NCI-H446 (cell line): ENCODE data around the gene MAB21L2.

ENCODE experiments used
- DNase-seq, 2 experiments: peaks; one replicate each; lab custom pipeline; 2025; lab: John Stamatoyannopoulos, UW

Gene MAB21L2

DNA sequence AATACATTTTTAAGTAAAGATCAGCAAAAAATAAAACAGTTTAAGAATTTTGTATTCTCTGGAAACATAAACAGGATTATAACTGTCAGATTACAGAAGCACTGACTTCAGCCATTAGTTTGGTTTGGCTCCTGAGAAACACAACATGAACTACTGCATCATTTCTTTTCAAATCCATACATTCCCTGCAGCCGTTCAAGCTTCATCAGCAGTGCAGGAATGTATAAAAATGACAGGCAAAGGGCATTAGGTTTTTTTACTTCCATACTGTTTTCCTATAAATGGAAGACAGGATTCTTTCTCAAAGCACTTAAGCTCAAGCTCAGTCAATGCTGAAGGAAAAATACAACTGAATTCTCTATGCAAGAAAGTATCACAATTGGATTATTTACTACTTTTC, 4.2 kb upstream of the MAB21L2 start:
- no peak for DNase-seq

DNA sequence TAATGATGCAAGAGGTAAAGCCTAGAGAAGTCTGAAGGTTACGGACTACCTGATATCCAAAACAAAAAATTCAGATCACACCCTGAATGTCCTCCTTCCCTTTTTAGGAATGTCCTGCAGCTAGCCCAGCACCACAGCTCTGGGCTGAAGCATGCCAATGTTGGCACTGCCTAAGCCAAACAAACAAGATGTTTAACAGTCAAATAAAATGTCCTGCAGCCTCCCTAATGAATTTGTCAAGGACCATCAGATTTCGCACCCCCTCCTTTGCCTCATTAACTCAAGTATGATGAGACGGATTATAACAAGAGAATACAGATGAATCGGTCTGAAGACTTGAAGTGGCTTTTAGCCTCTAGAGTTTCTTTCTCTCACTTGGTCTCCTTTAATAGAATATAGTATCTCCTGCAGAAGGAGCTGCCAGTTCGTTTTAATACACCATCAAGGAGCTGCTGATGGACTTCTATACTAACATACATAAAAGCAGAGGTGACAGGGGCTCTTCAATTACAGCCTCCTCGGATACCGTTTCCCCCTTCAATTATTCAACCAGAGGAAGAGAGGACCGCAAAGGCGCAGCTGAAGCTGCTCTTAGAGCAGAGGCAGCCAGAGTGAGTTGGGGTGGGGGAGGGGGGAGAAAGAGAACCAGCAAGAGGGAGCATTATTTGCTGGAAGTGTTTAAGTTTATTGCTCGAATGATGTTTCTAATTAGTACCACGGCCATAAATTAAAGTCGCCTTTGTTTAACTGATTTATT, 3.0 kb upstream of the MAB21L2 start:
- no peak for DNase-seq

DNA sequence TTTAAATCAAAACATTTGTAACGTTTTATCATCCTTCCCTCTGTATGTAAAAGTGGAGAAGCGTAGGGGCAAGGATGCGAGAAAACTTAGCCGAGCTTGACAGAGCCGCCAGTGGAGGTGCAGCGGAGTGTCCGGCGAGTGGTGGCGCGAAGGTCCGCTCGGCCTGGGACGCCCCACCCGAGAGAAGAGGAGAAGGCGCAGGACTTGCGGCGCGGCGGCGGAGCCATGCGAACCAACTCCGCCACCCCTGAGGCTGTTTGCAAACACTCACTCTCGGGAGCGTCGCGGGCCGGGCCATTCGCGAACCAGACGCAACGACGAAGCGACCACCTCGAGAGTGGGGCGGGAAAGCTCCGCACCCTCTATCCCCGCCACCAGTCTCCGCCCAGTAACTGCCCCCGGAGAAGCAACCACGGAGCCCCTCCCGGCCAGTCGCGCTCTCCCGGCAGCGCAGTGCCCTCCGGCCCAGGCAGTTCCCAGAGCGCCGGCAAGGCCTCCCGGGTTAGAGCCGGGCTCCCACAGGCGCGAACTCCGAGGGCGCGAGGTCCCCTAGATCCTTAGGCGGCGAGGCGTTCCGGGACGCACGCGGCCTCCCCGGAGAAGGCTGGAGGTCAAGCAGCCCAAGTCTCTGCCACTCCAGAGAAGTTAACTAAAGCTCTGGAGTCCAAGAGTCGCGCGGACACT, 2.3 kb upstream of the MAB21L2 start:
- no peak for DNase-seq

DNA sequence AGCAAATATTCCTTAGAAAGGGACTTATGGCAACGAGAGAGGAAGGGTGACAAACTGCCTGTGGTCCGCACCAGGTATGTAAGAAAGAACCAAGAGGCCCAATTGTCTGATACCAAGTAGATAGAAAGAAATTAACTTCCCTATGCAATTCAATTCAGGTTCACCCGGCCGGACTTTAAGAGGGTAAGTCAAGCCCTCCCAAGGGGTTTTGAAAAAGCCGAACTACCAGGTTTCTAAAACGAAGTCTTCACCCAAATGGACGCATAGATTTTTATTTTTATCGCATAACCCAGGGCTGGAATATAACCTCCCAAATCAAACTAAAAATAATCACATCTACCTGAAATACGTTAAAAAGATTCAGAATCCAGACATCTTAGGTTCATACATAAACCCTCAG, 1.6 kb upstream of the MAB21L2 start:
- no peak for DNase-seq

DNA sequence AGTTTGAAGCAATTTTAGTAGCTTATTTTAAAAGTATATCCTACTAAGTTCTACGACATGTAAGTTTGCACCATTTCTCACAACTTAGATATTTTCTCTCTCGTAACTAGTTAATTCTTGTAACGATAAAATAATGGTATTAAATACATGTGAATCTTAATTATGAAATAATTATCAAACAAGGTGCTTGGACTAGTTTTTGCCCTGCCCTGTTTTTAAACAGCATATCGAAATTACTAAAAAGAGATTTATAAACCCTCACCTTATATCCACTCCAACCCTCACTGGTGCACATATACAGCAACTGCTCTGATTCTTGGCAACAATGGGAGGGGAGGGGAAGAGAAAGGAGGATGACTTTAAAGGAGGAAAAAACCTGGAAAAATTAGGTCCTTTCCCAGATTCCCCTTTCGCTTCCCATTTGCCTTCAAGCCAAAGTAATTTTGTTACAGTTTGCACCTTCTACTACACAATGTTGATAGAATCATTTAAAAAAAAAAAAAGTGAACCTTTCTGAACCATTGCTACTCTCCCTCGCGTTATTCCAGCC, 820 bp upstream of the MAB21L2 start:
- no peak for DNase-seq

DNA sequence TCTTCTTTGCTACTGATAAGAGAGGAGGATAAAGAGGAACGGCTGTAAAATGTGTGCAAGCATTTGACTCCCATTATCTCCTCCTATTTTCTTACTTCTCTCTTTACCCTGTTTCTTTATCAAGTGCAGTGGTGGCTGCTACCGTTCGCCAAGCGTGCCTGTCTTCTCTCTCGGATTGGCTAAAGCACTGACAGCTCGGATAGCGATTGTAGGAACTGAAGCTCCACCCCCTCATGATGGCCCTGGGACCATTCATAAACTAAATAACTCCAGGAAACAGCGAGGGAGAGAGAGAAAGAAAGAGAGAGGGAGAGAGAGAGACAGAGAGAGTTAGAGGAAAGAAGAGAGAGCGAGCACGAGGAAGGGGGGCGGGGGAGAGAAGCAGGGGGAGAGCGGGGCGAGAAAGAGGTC, 305 bp upstream of the MAB21L2 start:
- DNase-seq: no peak

DNA sequence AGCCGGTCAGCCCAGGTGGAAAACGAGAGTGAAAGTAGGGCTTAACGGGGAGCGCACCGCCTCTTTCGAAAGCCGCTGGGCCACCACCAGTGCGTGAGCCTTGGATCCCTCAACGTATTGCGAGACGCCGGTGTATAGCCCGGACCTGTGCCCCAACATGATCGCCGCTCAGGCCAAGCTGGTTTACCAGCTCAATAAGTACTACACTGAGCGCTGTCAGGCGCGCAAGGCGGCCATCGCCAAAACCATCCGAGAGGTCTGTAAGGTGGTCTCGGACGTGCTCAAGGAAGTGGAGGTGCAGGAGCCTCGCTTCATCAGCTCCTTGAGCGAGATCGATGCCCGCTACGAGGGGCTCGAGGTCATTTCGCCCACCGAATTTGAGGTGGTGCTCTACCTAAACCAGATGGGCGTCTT, 929 bp downstream of the MAB21L2 start:
- DNase-seq: no peak

DNA sequence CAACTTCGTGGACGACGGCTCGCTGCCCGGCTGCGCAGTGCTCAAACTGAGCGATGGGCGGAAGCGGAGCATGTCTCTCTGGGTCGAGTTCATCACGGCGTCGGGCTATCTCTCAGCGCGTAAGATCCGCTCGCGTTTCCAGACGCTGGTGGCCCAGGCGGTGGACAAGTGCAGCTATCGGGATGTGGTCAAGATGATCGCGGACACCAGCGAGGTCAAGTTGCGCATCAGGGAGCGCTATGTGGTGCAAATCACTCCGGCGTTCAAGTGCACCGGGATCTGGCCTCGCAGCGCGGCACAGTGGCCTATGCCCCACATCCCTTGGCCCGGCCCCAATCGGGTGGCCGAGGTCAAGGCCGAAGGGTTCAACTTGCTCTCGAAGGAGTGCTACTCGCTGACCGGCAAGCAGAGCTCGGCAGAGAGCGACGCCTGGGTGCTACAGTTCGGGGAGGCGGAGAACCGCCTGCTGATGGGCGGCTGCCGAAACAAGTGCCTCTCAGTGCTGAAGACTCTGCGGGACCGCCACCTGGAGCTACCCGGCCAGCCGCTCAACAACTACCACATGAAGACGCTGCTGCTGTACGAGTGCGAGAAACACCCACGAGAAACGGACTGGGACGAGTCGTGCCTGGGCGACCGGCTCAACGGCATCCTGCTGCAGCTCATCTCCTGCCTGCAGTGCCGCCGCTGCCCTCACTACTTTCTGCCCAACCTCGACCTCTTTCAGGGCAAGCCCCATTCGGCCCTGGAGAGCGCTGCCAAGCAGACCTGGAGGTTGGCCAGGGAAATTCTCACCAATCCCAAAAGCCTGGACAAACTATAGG, 1.5 kb downstream of the MAB21L2 start:
- DNase-seq: no peak

DNA sequence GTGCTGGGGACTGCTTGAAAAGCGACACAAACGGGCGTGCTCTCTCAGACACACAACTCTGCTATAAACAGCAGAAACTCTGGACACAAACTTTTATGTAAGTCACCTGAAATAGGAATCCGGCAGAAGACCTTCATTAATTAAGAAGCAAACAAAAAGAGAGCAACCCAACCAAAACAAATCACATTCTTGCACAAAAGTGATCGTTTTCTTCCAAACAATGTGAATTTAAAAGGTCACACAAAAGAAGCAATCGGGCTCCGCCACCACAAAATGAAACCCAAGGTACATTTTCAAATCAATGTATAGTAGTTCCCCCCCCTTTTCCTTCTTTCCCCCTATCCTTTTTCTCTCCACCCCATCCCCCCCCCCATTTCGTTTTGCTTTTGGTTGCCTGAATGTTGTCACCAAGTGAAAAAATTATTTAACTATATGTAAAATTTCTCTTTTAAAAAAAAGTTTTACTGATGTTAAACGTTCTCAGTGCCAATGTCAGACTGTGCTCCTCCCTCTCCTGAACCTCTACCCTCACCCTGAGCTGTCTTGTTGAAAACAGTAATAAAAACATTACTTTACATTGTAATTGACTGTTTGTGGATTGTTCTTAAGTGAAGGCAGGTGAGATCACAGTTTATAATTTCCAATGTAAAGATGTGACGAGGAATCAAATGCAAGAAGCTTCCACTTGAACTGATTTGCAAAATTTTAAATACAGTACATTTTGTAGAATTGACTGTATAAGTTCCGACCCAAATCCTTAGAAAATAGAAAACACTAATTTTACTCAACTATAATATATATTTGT, 2.4 kb downstream of the MAB21L2 start:
- DNase-seq: no peak

DNA sequence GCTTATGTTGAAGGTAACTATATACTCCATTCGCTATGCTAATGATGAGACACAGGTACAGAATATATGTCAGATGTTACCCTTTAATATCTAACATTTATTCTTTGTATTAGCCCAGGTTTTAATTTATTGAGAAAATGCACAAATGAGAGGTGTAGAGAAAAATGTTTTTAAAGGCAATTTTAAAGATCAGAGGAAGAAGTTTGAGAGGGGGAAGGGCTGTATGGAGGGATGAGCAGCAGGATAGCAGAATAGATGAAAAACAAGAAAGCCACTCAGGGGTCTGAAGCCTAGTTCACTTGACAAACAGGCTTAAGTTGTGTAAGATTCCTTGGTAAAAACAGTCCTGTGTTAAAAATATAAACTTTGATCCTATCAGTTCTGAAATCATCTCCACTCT, 3.7 kb downstream of the MAB21L2 start:
- no peak for DNase-seq

DNA sequence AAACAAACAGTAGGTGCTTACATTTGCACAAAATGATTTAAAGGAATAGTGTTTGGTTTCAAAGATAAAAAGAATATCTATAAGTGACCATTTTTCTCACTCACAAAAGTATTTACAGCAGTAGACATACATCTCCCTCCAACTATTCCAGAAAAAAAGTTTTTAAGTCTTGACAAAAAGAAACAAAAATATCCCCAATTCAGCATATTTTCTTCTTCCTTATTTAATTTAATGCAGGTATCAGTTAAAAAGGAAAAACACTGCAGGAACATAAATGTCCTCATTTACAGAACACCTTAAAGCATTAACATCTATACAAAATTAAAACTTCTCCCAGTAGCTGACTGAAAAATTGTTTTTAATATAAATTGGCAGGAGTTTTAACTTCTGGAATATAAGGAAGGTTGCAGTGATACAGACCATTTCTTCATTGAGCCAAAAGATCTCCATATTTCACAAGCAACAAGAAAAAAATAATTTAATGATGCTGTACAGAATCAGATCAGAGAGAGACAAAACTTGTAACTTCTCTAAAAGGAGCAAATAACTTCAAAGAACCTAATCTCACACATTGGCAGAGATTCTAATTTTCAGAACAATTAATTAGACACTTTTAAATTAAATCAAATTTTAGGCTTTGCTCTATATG, 4.3 kb downstream of the MAB21L2 start:
- DNase-seq: no peak

DNA sequence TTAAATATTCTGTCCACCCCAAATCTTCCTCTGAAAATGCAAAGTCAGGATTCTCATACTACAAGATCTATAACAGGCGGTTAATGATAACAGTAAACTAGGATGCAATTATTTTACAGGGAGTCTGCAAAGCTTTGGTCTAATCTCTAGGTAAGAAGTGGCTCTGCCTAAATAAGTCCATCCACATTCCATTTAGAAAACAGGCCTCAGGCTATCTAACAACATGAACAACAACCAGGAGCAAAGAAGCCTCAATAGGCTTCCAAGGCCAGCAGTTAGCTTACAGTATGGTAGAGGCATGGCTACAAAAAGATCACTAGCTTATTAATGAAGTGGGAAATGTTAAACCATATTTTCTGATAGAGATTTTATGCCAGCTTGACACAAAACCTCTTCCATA, 6.4 kb downstream of the MAB21L2 start:
- no peak for DNase-seq

DNA sequence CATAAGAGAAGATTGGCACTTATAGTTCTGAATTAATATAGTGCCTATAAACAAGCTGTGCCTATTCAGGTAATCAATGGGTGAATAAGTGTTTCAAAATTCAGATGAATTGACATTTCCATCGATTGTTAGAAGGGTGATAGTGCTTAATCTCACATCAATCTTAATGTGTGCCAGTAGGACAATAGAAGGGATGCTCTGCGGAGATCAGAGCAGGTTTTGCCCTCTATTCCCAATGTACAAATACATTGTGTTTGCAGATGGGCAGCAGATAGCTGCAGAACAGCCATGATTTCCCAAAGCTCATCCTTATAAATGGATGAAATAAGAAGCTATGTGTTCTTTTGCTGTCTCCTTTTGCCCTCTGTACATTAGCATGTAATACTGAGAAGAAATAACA, 7.2 kb downstream of the MAB21L2 start:
- DNase-seq: no peak

DNA sequence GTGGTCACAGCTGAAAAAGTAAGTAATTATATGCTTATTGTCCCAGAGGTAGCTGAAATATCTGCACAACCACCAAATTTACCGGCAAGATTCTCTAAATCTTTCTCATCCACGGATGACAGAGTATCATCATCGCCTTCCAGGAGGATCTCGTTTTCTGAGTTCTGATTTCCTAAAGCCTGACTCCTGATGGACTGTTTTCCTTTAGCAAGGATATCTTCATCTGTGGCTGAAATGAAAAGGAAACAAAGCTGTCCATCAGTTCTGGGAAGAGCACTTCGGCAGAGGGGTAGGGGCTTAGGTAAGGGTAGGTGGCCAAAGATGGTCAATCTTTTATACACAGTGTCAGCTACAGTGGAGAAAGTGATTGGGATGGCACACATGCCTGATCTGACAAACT, 8.7 kb downstream of the MAB21L2 start:
- DNase-seq: no peak

DNA sequence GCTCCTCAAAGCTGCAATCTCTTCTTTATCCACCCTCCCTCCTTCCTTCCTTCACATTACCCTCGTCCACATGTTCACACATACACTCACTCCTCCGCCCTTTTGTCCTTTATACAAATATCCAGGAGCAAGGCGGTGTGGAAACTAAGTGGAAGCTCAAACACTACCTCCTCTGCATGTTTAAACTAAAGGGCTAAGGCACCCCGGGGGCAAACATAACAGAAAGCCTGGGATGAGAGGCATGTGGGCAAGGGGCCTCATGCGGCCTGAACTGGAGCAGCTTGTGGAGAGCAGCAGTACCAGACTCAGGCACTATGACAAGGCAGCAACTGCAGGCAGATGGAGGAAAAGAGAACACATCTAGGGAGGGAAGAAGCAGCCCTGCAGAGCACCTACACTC, 9.5 kb downstream of the MAB21L2 start:
- peak in 1 of 2 experiments; percentile 8 for DNase-seq

DNA sequence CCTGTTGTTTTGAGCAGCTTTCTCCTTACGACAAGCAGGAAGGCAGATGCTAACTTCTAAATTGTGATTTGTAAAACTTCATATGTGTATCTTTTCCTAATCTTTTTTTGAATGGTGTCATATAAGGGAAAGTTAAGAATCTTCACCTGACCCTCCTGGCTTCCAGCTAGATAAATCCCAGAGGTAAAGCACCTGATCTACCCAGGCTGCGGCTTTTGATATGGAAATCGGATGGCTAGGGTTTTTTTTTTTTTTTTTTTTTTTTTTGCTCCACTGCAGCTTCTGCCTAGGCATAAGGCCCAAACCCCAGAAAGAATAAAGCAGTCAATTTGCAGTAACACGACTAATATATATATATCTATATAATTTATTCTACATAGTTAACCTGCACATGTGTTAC, 10.0 kb downstream of the MAB21L2 start:
- DNase-seq: no peak

DNA sequence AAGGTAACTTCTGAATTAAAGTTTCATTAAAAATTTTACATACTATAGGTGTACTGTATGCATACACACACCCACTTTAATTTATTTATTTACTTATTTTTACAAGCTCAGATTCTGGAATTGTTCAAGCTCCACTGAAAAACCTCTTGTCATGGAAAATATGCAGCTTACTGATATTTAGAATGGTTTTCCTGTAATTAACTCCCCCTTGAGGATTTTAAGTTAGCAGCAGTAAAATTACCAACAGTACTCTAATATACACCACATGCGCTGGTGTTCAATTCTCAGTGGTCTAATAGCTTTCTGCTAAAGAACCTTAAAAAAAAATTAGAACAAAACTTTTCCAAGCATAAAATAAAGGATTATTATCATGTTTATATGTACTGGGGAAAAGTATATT, 12.0 kb downstream of the MAB21L2 start:
- peak; percentile 25 to 42 for DNase-seq

DNA sequence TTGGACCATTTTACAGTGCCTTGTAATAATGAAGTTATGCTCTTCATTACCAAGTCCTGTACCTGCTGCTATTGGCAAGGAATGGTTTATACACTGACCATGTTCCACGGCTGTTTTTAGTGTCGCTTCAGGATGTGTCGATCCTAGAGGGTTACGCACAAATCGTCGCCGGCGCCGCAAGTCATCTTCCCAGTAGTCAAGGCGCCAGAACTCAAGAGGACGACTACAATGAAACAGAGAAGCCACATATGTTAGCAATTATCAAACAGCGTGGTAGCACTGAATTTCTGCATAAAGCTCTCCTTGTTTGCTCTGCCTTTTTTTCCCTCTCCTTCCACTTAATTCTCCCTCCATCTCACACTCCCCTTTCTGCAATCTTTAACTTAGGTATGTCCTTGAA, 17.0 kb downstream of the MAB21L2 start:
- no peak for DNase-seq

DNA sequence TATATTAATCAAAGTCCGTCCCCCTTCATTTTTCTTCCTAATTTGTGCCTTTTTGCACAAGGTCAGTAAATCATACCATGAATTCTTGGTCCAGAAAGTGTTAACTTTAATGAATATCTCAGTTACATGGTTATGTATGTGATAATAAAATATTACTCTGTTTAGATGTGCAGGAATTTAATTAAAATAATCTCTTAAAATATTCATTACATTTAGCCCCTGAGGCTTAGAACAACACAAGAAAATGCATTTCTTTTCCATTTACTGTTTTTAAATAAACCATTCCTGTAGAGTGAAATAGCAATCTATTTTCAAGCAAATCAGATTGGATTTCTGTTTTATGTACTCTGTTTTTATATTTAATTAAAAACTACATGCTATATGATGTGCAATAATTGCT, 17.6 kb downstream of the MAB21L2 start:
- DNase-seq: no peak

DNA sequence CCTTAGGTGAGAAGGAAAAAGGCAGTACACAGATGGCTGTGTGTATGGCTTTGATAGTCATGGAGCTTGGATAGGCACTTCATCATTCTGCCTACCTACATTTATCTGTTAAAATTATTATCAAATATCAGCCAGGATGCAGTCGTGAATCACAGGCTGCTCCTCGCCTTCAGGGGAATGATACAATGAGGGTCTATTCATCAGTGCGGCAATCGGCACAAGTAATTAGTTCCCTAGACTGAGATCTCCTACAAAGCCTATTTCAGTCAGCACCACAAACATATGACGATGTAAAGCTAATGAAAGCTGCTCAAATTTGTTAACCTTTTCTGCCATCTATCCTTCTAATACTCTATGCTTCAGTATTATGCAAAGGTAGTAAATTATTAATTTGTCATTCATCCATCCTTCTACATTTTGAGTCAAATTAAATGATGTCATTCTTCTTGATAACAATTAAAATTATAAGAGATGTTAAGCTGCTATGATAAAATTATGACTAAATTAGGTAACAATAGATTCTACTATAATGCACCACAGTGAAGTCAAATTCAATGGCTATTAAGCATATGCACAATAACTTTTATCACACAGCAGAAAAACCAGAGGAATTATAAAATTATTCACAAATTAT, 19.0 kb downstream of the MAB21L2 start:
- DNase-seq: no peak

DNA sequence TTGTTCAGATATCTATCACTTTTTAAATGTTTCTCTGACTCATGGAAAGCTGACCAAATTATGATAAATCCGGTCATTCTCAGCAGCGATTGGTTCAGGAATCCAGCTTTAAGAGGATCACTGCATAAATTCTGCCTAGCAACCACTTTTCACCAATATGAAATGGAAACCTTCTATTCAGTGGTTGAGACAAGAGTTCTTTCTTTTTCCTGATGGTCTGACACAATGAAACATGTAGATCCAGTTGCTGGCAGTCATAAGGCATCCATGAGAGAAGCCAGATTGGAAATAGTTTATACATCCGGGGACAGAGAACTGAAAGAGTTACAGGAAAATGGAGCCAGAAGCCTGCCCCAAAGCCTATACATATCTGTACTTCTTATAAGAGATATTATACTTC, 27.2 kb downstream of the MAB21L2 start:
- no peak for DNase-seq
